H9 (cell line): Measurements from ENCODE around the gene TEX22. TPM values are rescaled to one million over a fixed set of nuclear protein-coding genes. Genes with fewer than 3 reads are reported as not detected.

ENCODE experiments used
- DNase-seq: peaks from one replicate; pipeline ENCODE4 v3.0.0-alpha.2; 2017
- H2AFZ ChIP-seq: one replicate; pipeline ENCODE4 v1.6.1; 2013; ENCODE audit warnings: mild to moderate bottlenecking, low read length, control low read depth, moderate library complexity
- H2AK5ac ChIP-seq: 2 replicates; pipeline ENCODE4 v1.6.1; 2013; ENCODE audit warnings: low read length, control low read depth, mixed read lengths; ENCODE audit not compliant: insufficient read length
- H2BK120ac ChIP-seq: one replicate; pipeline ENCODE4 v1.6.1; 2013; ENCODE audit warnings: low read depth, mild to moderate bottlenecking, low read length, control low read depth, inconsistent platforms; ENCODE audit not compliant: poor library complexity, severe bottlenecking
- H2BK12ac ChIP-seq: 2 replicates; pipeline ENCODE4 v1.6.1; 2013; ENCODE audit warnings: low read length, control low read depth, mixed read lengths, low read depth; ENCODE audit not compliant: insufficient read length
- H2BK15ac ChIP-seq: 2 replicates; pipeline ENCODE4 v1.6.1; 2013; ENCODE audit warnings: low read depth, low read length, control low read depth
- H2BK20ac ChIP-seq: one replicate; pipeline ENCODE4 v1.6.1; 2013; ENCODE audit warnings: low read depth, mild to moderate bottlenecking, low read length, control low read depth, inconsistent platforms; ENCODE audit not compliant: poor library complexity, severe bottlenecking
- H2BK5ac ChIP-seq: 2 replicates; pipeline ENCODE4 v1.6.1; 2013; ENCODE audit warnings: low read length, control low read depth, mixed read lengths; ENCODE audit not compliant: insufficient read length
- H3K14ac ChIP-seq: 2 replicates; pipeline ENCODE4 v1.6.1; 2013; ENCODE audit warnings: low read length, control low read depth; ENCODE audit not compliant: insufficient read depth
- H3K18ac ChIP-seq: 2 replicates; pipeline ENCODE4 v1.6.1; 2013; ENCODE audit warnings: low read depth, mild to moderate bottlenecking, mixed read lengths, low read length, control low read depth; ENCODE audit not compliant: insufficient read length
- H3K23ac ChIP-seq: 2 replicates; pipeline ENCODE4 v1.6.1; 2013; ENCODE audit warnings: low read length, control low read depth, mixed read lengths, low read depth; ENCODE audit not compliant: insufficient read length
- H3K23me2 ChIP-seq: 2 replicates; pipeline ENCODE4 v1.6.1; 2013; ENCODE audit warnings: low read depth, mild to moderate bottlenecking, mixed read lengths, low read length, control low read depth; ENCODE audit not compliant: insufficient read length, poor library complexity, severe bottlenecking
- H3K27ac ChIP-seq: 2 replicates; pipeline ENCODE4 v1.5.1; 2013; ENCODE audit warnings: low read length, control low read depth, mixed read lengths, low read depth; ENCODE audit not compliant: insufficient read length
- H3K27me3 ChIP-seq: 2 replicates; pipeline ENCODE4 v1.6.1; 2013; ENCODE audit warnings: low read length, control low read depth, inconsistent platforms; ENCODE audit not compliant: insufficient read depth
- H3K4ac ChIP-seq: 2 replicates; pipeline ENCODE4 v1.6.1; 2013; ENCODE audit warnings: low read depth, mild to moderate bottlenecking, control low read depth, inconsistent platforms, low read length, moderate library complexity
- H3K4me1 ChIP-seq: 2 replicates; pipeline ENCODE4 v1.6.1; 2013; ENCODE audit warnings: low read length, control low read depth, inconsistent platforms; ENCODE audit not compliant: insufficient read depth
- H3K4me2 ChIP-seq: 2 replicates; pipeline ENCODE4 v1.6.1; 2013; ENCODE audit warnings: low read length, control low read depth, mixed read lengths; ENCODE audit not compliant: insufficient read length, insufficient read depth
- H3K56ac ChIP-seq: 2 replicates; pipeline ENCODE4 v1.6.1; 2013; ENCODE audit warnings: low read depth, mild to moderate bottlenecking, mixed read lengths, low read length, control low read depth; ENCODE audit not compliant: insufficient read length
- H3K79me1 ChIP-seq: 2 replicates; pipeline ENCODE4 v1.6.1; 2013; ENCODE audit warnings: low read depth, mild to moderate bottlenecking, moderate library complexity, low read length, control low read depth, inconsistent platforms; ENCODE audit not compliant: insufficient read depth, poor library complexity, severe bottlenecking
- H3K79me2 ChIP-seq: 2 replicates; pipeline ENCODE4 v1.6.1; 2013; ENCODE audit warnings: low read length, control low read depth, inconsistent platforms; ENCODE audit not compliant: insufficient read depth
- H3K9ac ChIP-seq: 2 replicates; pipeline ENCODE4 v1.6.1; 2013; ENCODE audit warnings: low read length, control low read depth, mixed read lengths; ENCODE audit not compliant: insufficient read length; ENCODE audit errors: extremely low read depth
- H3K9me3 ChIP-seq: one replicate; pipeline ENCODE4 v1.6.1; 2013; ENCODE audit warnings: low read depth, low read length, inconsistent platforms; ENCODE audit not compliant: control insufficient read depth
- H3T11ph ChIP-seq: one replicate; pipeline ENCODE4 v1.6.1; 2013; ENCODE audit warnings: mild to moderate bottlenecking, low read length, control low read depth, inconsistent platforms
- H4K20me1 ChIP-seq: one replicate; pipeline ENCODE4 v1.6.1; 2013; ENCODE audit not compliant: control insufficient read depth, insufficient read length, insufficient read depth
- H4K5ac ChIP-seq: 2 replicates; pipeline ENCODE4 v1.6.1; 2013; ENCODE audit warnings: low read depth, mild to moderate bottlenecking, mixed read lengths, low read length, control low read depth; ENCODE audit not compliant: insufficient read length
- H4K8ac ChIP-seq: replicated peaks from 2 replicates; pipeline ENCODE4 v1.6.1; 2013; ENCODE audit warnings: low read length, control low read depth, mixed read lengths, low read depth; ENCODE audit not compliant: insufficient read length
- H4K91ac ChIP-seq: 2 replicates; pipeline ENCODE4 v1.6.1; 2013; ENCODE audit warnings: low read depth, mild to moderate bottlenecking, moderate library complexity, mixed read lengths, low read length, control low read depth; ENCODE audit not compliant: insufficient read length
- H3K27ac Mint-ChIP-seq, 3 experiments: 2 replicates in 2 of 3; 3 replicates in 1 of 3; pipeline ENCODE4 v1.8.0; 2020 to 2021; ENCODE audit warnings: mixed read lengths in 3 of 3, mild to moderate bottlenecking in 1 of 3, moderate library complexity in 1 of 3
- H3K27me3 Mint-ChIP-seq: 2 replicates; pipeline ENCODE4 v1.8.0; 2021; ENCODE audit warnings: low read depth, mild to moderate bottlenecking, moderate library complexity, mixed read lengths
- H3K36me3 Mint-ChIP-seq, 3 experiments: 2 replicates in 2 of 3; 3 replicates in 1 of 3; pipeline ENCODE4 v1.8.0; 2020 to 2021; ENCODE audit warnings: low read depth in 3 of 3, mixed read lengths in 3 of 3; ENCODE audit not compliant: insufficient read depth in 1 of 3
- H3K4me1 Mint-ChIP-seq, 2 experiments: 2 replicates each; pipeline ENCODE4 v1.8.0; 2020; ENCODE audit warnings: mixed read lengths in 2 of 2
- H3K4me3 Mint-ChIP-seq, 2 experiments: 2 replicates in 1 of 2; 3 replicates in 1 of 2; pipeline ENCODE4 v1.8.0; 2020 to 2021; ENCODE audit warnings: mild to moderate bottlenecking in 2 of 2, mixed read lengths in 2 of 2, moderate library complexity in 1 of 2
- H3K9me3 Mint-ChIP-seq, 2 experiments: 2 replicates in 1 of 2; 3 replicates in 1 of 2; pipeline ENCODE4 v1.8.0; 2020; ENCODE audit warnings: mild to moderate bottlenecking in 2 of 2, mixed read lengths in 2 of 2, moderate library complexity in 1 of 2
- CTCF ChIP-seq: fragments of 200-600 bp; sonication (generic); conservative IDR thresholded peaks from 3 replicates; pipeline ENCODE4 v1.8.0; 2021; ENCODE audit warnings: antibody characterized with exemption, mild to moderate bottlenecking
- WGBS: extraction: QIAGEN DNeasy Blood & Tissue Kit; methylation state at CpG from one replicate; pipeline ENCODE4 v1.1.7; 2013; ENCODE audit warnings: missing lambda C conversion rate, low lambda C conversion rate, mixed read lengths; ENCODE audit not compliant: insufficient read length; ENCODE audit errors: extremely low coverage; 5-methylcytosine and 5-hydroxymethylcytosine counted together
- total RNA-seq: library from RNA; stranded (reverse); gene quantifications from 2 replicates; pipeline ENCODE4 v1.2.1, GENCODE V29; 2021

Gene TEX22
- total RNA-seq, 1 experiment from 2014 or later: 0.83 TPM

- Histone ChIP-seq H2BK15ac (no peak overlapping the region), H3K23me2 (no peaks in the 10 kb centered on the region), H3K9ac (no peak overlapping the region), H3K4me1 (no peaks in the 10 kb centered on the region), H3K27ac (no peak overlapping the region), H2BK20ac (no peak overlapping the region), H3K23ac (no peak overlapping the region), H2BK5ac (no peak overlapping the region), H3K4me2 (no peak overlapping the region), H3K14ac (no peak overlapping the region), H3K56ac (no peak overlapping the region), H2AFZ (no peak overlapping the region), H2AK5ac (no peak overlapping the region), H3K18ac (no peak overlapping the region), H4K91ac (no peak overlapping the region), H3K9me3 (no peaks in the 10 kb centered on the region), H4K20me1 (no peaks in the 10 kb centered on the region), H3K79me2 (no peaks in the 10 kb centered on the region), H4K5ac (no peak overlapping the region), H3K4ac (no peak overlapping the region), H3K79me1 (no peaks in the 10 kb centered on the region), H3K27me3 (no peaks in the 10 kb centered on the region), H4K8ac (no peak overlapping the region), H2BK120ac (no peak overlapping the region), H3T11ph (no peak overlapping the region), H2BK12ac (no peak overlapping the region)
- DNase-seq: no peak
- TF ChIP-seq CTCF: no peak
- Mint-ChIP-seq H3K36me3 (peaks cover 10 to 20% (median 18%) of the 10 kb centered on the region in 3 experiments; a peak in 6 of 7 replicates), H3K9me3 (no peaks in the 10 kb centered on the region), H3K4me1 (no peaks in the 10 kb centered on the region), H3K27me3 (peaks cover 1% of the 10 kb centered on the region; the same call in 1 of the 2 replicates), H3K4me3 (no peak overlapping the region), H3K27ac (no peak overlapping the region; a peak in 1 of 7 replicates)
- WGBS: no CpG with 5 or more reads among the region's 33 CpGs
These were observed 11.5 kb upstream of the TEX22 start for GRCh38 chr14:105386581-105387529.
